Hepatocyte (in vitro differentiated cells): ENCODE results near the gene PTPN3. TPM values are rescaled to one million over a fixed set of nuclear protein-coding genes. Genes with fewer than 3 reads are reported as not detected.
A peak's percentile ranks its signal among the peaks of the same experiment; 100 is the strongest.

Experiments
- DNase-seq: peaks from one replicate; pipeline ENCODE4 v3.0.0-alpha.2; 2016; ENCODE audit warnings: low spot score
- H2AFZ ChIP-seq: fragments of 200-600 bp; sonication (generic); 2 replicates; pipeline ENCODE4 v1.6.0; 2016; ENCODE audit warnings: antibody characterized with exemption, mild to moderate bottlenecking
- H3K27ac ChIP-seq: fragments of 200-600 bp; sonication (generic); 2 replicates; pipeline ENCODE4 v1.5.1; 2016; ENCODE audit warnings: mild to moderate bottlenecking
- H3K27me3 ChIP-seq: fragments of 200-600 bp; sonication (generic); 2 replicates; pipeline ENCODE4 v1.6.1; 2016
- H3K36me3 ChIP-seq: fragments of 200-600 bp; sonication (generic); replicated peaks from 2 replicates; pipeline ENCODE4 v1.5.1; 2016; ENCODE audit warnings: low read depth; ENCODE audit not compliant: insufficient read depth
- H3K4me1 ChIP-seq: fragments of 200-600 bp; sonication (generic); 2 replicates; pipeline ENCODE4 v1.5.1; 2016; ENCODE audit warnings: mild to moderate bottlenecking, moderate library complexity; ENCODE audit not compliant: insufficient read depth
- H3K4me2 ChIP-seq: fragments of 200-600 bp; sonication (generic); 2 replicates; pipeline ENCODE4 v1.6.0; 2016
- H3K4me3 ChIP-seq: fragments of 200-600 bp; sonication (generic); 2 replicates; pipeline ENCODE4 v1.5.1; 2016; ENCODE audit warnings: mild to moderate bottlenecking
- H3K79me2 ChIP-seq: fragments of 200-600 bp; sonication (generic); 2 replicates; pipeline ENCODE4 v1.6.0; 2017; ENCODE audit warnings: mild to moderate bottlenecking
- H3K9me2 ChIP-seq: fragments of 200-600 bp; sonication (generic); replicated peaks from 2 replicates; pipeline ENCODE4 v1.6.0; 2017; ENCODE audit warnings: mild to moderate bottlenecking; ENCODE audit not compliant: insufficient read depth
- H3K9me3 ChIP-seq: fragments of 200-600 bp; sonication (generic); 2 replicates; pipeline ENCODE4 v1.5.1; 2016; ENCODE audit warnings: low read depth, mild to moderate bottlenecking
- H4K20me1 ChIP-seq: fragments of 200-600 bp; sonication (generic); 2 replicates; pipeline ENCODE4 v1.6.0; 2016; ENCODE audit warnings: mild to moderate bottlenecking; ENCODE audit not compliant: insufficient read depth, poor library complexity, severe bottlenecking
- CTCF ChIP-seq: fragments of 200-600 bp; sonication (generic); IDR thresholded peaks from 2 replicates; pipeline ENCODE4 v1.5.1; 2016; ENCODE audit warnings: antibody characterized with exemption, mild to moderate bottlenecking; ENCODE audit not compliant: poor library complexity
- EZH2 ChIP-seq: fragments of 200-600 bp; sonication (generic); IDR thresholded peaks from 2 replicates; pipeline ENCODE4 v1.6.1; 2016; ENCODE audit warnings: antibody characterized with exemption, mild to moderate bottlenecking, borderline replicate concordance
- EZH2phosphoT487 ChIP-seq: fragments of 200-600 bp; sonication (generic); IDR thresholded peaks from one replicate; pipeline ENCODE4 v1.6.1; 2018; ENCODE audit warnings: antibody characterized with exemption, mild to moderate bottlenecking, low read depth, moderate library complexity; ENCODE audit not compliant: unreplicated experiment, severe bottlenecking
- WGBS: methylation state at CpG from one replicate; pipeline ENCODE4 v1.1.6; 2016; ENCODE audit warnings: low lambda C conversion rate; ENCODE audit errors: missing lambda C conversion rate; 5-methylcytosine and 5-hydroxymethylcytosine counted together
- polyA plus RNA-seq: library from polyadenylated mRNA; unstranded; fragments of >200 nt; fragmentation: Nextera tagmentation; extraction: Ambion mirVana; gene quantifications from 2 replicates; pipeline ENCODE4 v1.2.1, GENCODE V29; 2016
- total RNA-seq: library from RNA; depleted of rRNA; stranded (reverse); fragments of >200 nt; gene quantifications from 2 replicates; pipeline ENCODE4 v1.2.3, GENCODE V29; 2014

The PTPN3 gene
- total and polyA plus RNA-seq, 2 experiments from 2014 or later, result 4.4 to 12.1 TPM

GRCh38 chr9:109455391-109455790 is 42.7 kb downstream of the PTPN3 start:
- Histone ChIP-seq H2AFZ (no peak overlapping the region), H3K79me2 (no peaks in the 10 kb centered on the region), H3K27ac (no peak overlapping the region), H3K4me1 (no peaks in the 10 kb centered on the region), H4K20me1 (no peaks in the 10 kb centered on the region), H3K36me3 (no peaks in the 10 kb centered on the region), H3K4me2 (no peak overlapping the region), H3K4me3 (no peak overlapping the region), H3K27me3 (no peaks in the 10 kb centered on the region), H3K9me3 (no peaks in the 10 kb centered on the region), H3K9me2 (no peaks in the 10 kb centered on the region)
- TF ChIP-seq EZH2phosphoT487, result no peak
- no peak for TF ChIP-seq EZH2
- TF ChIP-seq CTCF, result no peak
- no peak for DNase-seq
- 89% methylated on average over 7 of the region's 7 CpGs for WGBS

- Histone ChIP-seq H3K4me2 (no peak overlapping the region), H3K4me3 (no peak overlapping the region), H3K9me2 (no peaks in the 10 kb centered on the region), H2AFZ (no peak overlapping the region), H3K79me2 (no peaks in the 10 kb centered on the region), H3K4me1 (no peaks in the 10 kb centered on the region), H3K27me3 (no peaks in the 10 kb centered on the region), H3K36me3 (no peaks in the 10 kb centered on the region), H4K20me1 (no peaks in the 10 kb centered on the region), H3K9me3 (no peaks in the 10 kb centered on the region), H3K27ac (no peak overlapping the region)
- TF ChIP-seq EZH2phosphoT487, result no peak
- TF ChIP-seq EZH2, result no peak
- TF ChIP-seq CTCF, result no peak
- WGBS, result 77% methylated on average over 5 of the region's 5 CpGs
- no peak for DNase-seq
These were observed 43.4 kb downstream of the PTPN3 start for GRCh38 chr9:109454601-109455155.

GRCh38 chr9:109454041-109454440 is 44.1 kb downstream of the PTPN3 start:
- no peak for DNase-seq
- Histone ChIP-seq H3K27me3 (no peaks in the 10 kb centered on the region), H3K36me3 (no peaks in the 10 kb centered on the region), H3K27ac (peak overlapping the region; percentile 63), H4K20me1 (no peaks in the 10 kb centered on the region), H3K4me3 (no peak overlapping the region), H2AFZ (no peak overlapping the region), H3K4me2 (no peak overlapping the region), H3K4me1 (no peaks in the 10 kb centered on the region), H3K9me2 (no peaks in the 10 kb centered on the region), H3K9me3 (no peaks in the 10 kb centered on the region), H3K79me2 (no peaks in the 10 kb centered on the region)
- no peak for TF ChIP-seq CTCF
- TF ChIP-seq EZH2, result no peak
- no peak for TF ChIP-seq EZH2phosphoT487
